Measurements from ENCODE around the gene ACVR2A.

GRCh38 chr2:147916067-147916466, 71.2 kb downstream of the ACVR2A start:
- TF ChIP-seq, protein P1, sequence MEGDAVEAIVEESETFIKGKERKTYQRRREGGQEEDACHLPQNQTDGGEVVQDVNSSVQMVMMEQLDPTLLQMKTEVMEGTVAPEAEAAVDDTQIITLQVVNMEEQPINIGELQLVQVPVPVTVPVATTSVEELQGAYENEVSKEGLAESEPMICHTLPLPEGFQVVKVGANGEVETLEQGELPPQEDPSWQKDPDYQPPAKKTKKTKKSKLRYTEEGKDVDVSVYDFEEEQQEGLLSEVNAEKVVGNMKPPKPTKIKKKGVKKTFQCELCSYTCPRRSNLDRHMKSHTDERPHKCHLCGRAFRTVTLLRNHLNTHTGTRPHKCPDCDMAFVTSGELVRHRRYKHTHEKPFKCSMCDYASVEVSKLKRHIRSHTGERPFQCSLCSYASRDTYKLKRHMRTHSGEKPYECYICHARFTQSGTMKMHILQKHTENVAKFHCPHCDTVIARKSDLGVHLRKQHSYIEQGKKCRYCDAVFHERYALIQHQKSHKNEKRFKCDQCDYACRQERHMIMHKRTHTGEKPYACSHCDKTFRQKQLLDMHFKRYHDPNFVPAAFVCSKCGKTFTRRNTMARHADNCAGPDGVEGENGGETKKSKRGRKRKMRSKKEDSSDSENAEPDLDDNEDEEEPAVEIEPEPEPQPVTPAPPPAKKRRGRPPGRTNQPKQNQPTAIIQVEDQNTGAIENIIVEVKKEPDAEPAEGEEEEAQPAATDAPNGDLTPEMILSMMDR (IDR thresholded peaks at IDR 0.05): no peak
- TF ChIP-seq POLR2AphosphoS5 (IDR thresholded peaks at IDR 0.05; ENCODE audit: low read depth, low read length) (no peak), TCF7L2 (IDR thresholded peaks at IDR 0.05; ENCODE audit: low read depth, low read length) (no peak), SIN3A (IDR thresholded peaks at IDR 0.05; ENCODE audit: borderline replicate concordance, insufficient read depth, low read depth, low read length) (no peak)
- TF ChIP-seq, protein P2, sequence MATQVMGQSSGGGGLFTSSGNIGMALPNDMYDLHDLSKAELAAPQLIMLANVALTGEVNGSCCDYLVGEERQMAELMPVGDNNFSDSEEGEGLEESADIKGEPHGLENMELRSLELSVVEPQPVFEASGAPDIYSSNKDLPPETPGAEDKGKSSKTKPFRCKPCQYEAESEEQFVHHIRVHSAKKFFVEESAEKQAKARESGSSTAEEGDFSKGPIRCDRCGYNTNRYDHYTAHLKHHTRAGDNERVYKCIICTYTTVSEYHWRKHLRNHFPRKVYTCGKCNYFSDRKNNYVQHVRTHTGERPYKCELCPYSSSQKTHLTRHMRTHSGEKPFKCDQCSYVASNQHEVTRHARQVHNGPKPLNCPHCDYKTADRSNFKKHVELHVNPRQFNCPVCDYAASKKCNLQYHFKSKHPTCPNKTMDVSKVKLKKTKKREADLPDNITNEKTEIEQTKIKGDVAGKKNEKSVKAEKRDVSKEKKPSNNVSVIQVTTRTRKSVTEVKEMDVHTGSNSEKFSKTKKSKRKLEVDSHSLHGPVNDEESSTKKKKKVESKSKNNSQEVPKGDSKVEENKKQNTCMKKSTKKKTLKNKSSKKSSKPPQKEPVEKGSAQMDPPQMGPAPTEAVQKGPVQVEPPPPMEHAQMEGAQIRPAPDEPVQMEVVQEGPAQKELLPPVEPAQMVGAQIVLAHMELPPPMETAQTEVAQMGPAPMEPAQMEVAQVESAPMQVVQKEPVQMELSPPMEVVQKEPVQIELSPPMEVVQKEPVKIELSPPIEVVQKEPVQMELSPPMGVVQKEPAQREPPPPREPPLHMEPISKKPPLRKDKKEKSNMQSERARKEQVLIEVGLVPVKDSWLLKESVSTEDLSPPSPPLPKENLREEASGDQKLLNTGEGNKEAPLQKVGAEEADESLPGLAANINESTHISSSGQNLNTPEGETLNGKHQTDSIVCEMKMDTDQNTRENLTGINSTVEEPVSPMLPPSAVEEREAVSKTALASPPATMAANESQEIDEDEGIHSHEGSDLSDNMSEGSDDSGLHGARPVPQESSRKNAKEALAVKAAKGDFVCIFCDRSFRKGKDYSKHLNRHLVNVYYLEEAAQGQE (IDR thresholded peaks at IDR 0.05; ENCODE audit: insufficient read depth in 1 of 2, low read depth in 2 of 2, low read length in 1 of 2): no peak
